ES-I3 (cell line): ENCODE results near the gene TRIM54.
"Not testable (repeated sequence)": the region's sequence is repeated elsewhere in the genome, so short reads cannot be mapped to it uniquely, and the experiment has no call there.

Experiments
- H3K36me3 ChIP-seq: 2 replicates; pipeline ENCODE4 v1.6.1; 2013; ENCODE audit warnings: mild to moderate bottlenecking, low read length, control low read depth, moderate library complexity; ENCODE audit not compliant: insufficient read depth
- H3K4me1 ChIP-seq: 2 replicates; pipeline ENCODE4 v1.6.1; 2013; ENCODE audit warnings: mild to moderate bottlenecking, control low read depth, low read length; ENCODE audit not compliant: insufficient read depth
- H3K9ac ChIP-seq: 2 replicates; pipeline ENCODE4 v1.6.1; 2013; ENCODE audit warnings: low read depth, mild to moderate bottlenecking, low read length, moderate library complexity
- H3K9me3 ChIP-seq: 2 replicates; pipeline ENCODE4 v1.6.1; 2013; ENCODE audit warnings: mild to moderate bottlenecking, low read length, moderate library complexity; ENCODE audit not compliant: control insufficient read depth, insufficient read depth

Gene TRIM54

GRCh38 chr2:27322766-27323595 is 40.8 kb downstream of the TRIM54 start, which contains the start of gene MPV17:
Gene MPV17, minus strand, starts transcription at chr2:27323097. Its CDS starts 580 bp downstream, at chr2:27322517.
- H3K4me1 ChIP-seq = peaks cover 4% of the 10 kb centered on the region
- H3K9ac ChIP-seq = peak within 1 kb of the TSS; percentile 97
- H3K9me3 ChIP-seq = no peaks in the 10 kb centered on the region
- peaks cover 3% of the 10 kb centered on the region for H3K36me3 ChIP-seq

GRCh38 chr2:27323596-27324285 is 41.5 kb downstream of the TRIM54 start:
- no peaks in the 10 kb centered on the region for H3K9me3 ChIP-seq
- peaks cover 4% of the 10 kb centered on the region for H3K4me1 ChIP-seq
- H3K36me3 ChIP-seq = peaks cover 8% of the 10 kb centered on the region
- H3K9ac ChIP-seq = peak overlapping the region; percentile 97

GRCh38 chr2:27324720-27325119 is 42.5 kb downstream of the TRIM54 start:
- H3K36me3 ChIP-seq = peaks cover 18% of the 10 kb centered on the region
- peaks cover 4% of the 10 kb centered on the region for H3K4me1 ChIP-seq
- H3K9me3 ChIP-seq = no peaks in the 10 kb centered on the region
- H3K9ac ChIP-seq = no peak overlapping the region

- no peaks in the 10 kb centered on the region for H3K9me3 ChIP-seq
- H3K9ac ChIP-seq = no peak overlapping the region
- H3K4me1 ChIP-seq = no peaks in the 10 kb centered on the region
- peaks cover 54% of the 10 kb centered on the region for H3K36me3 ChIP-seq
Measured at GRCh38 chr2:27335311-27335710, 53.1 kb downstream of the TRIM54 start.

- Histone ChIP-seq H3K9me3 (no peaks in the 10 kb centered on the region), H3K36me3 (peaks cover 57% of the 10 kb centered on the region), H3K9ac (no peak overlapping the region), H3K4me1 (no peaks in the 10 kb centered on the region)
Measured at GRCh38 chr2:27336173-27336572, 53.9 kb downstream of the TRIM54 start.

- no peak overlapping the region for H3K9ac ChIP-seq
- H3K4me1 ChIP-seq = peaks cover 6% of the 10 kb centered on the region; the same call in 1 of the 2 replicates
- H3K36me3 ChIP-seq = peaks cover 6% of the 10 kb centered on the region; the same call in 1 of the 2 replicates
- no peaks in the 10 kb centered on the region for H3K9me3 ChIP-seq
Measured at GRCh38 chr2:27347641-27348040, 65.4 kb downstream of the TRIM54 start.

- H3K9ac ChIP-seq = no peak overlapping the region
- H3K36me3 ChIP-seq = no peaks in the 10 kb centered on the region; the same call in 1 of the 2 replicates
- peaks cover 17% of the 10 kb centered on the region; the same call in 1 of the 2 replicates for H3K4me1 ChIP-seq
Measured at GRCh38 chr2:27350106-27350693, 68.0 kb downstream of the TRIM54 start.

GRCh38 chr2:27351802-27352598 is 69.8 kb downstream of the TRIM54 start:
- no peak overlapping the region for H3K9ac ChIP-seq
- H3K36me3 ChIP-seq = no peaks in the 10 kb centered on the region; the same call in 1 of the 2 replicates
- H3K4me1 ChIP-seq = peaks cover 17% of the 10 kb centered on the region; the same call in 1 of the 2 replicates

More at GRCh38 chr2:27350106-27350693, 68.0 kb downstream of the TRIM54 start:
- H3K9me3 ChIP-seq = no peaks in the 10 kb centered on the region

GRCh38 chr2:27353386-27353761 is 71.1 kb downstream of the TRIM54 start:
- H3K36me3 ChIP-seq, H3K9me3 ChIP-seq, H3K9ac ChIP-seq: not testable (repeated sequence)
- peaks cover 17% of the 10 kb centered on the region; the same call in 1 of the 2 replicates for H3K4me1 ChIP-seq

More at GRCh38 chr2:27351802-27352598, 69.8 kb downstream of the TRIM54 start:
- H3K9me3 ChIP-seq = no peaks in the 10 kb centered on the region

- H3K4me1 ChIP-seq = peaks cover 17% of the 10 kb centered on the region; the same call in 1 of the 2 replicates
- no peaks in the 10 kb centered on the region; the same call in 1 of the 2 replicates for H3K36me3 ChIP-seq
- H3K9me3 ChIP-seq = no peaks in the 10 kb centered on the region
- H3K9ac ChIP-seq = no peak overlapping the region
Measured at GRCh38 chr2:27353762-27354596, 71.8 kb downstream of the TRIM54 start.

- H3K9ac ChIP-seq = no peak overlapping the region
- H3K36me3 ChIP-seq = no peaks in the 10 kb centered on the region; the same call in 1 of the 2 replicates
- H3K4me1 ChIP-seq = peaks cover 17% of the 10 kb centered on the region; the same call in 1 of the 2 replicates
- no peaks in the 10 kb centered on the region for H3K9me3 ChIP-seq
Measured at GRCh38 chr2:27354597-27354927, 72.3 kb downstream of the TRIM54 start.

- no peaks in the 10 kb centered on the region for H3K9me3 ChIP-seq
- no peaks in the 10 kb centered on the region for H3K36me3 ChIP-seq
- peak overlapping the region; percentile 82 for H3K9ac ChIP-seq
- H3K4me1 ChIP-seq = peaks cover 17% of the 10 kb centered on the region; the same call in 1 of the 2 replicates
Measured at GRCh38 chr2:27356056-27356381, 73.8 kb downstream of the TRIM54 start.
